Astrocyte (in vitro differentiated cells and primary cell): Measurements from ENCODE around the gene LRRC57. TPM values are rescaled to one million over a fixed set of nuclear protein-coding genes. Genes with fewer than 3 reads are reported as not detected.

Experiments
- DNase-seq: peaks from one replicate; pipeline ENCODE4 v3.0.0-alpha.2; 2010; ENCODE audit warnings: low read depth
- FAIRE-seq: peaks from 2 replicates; lab custom pipeline; 2011; peaks lifted over from hg19 to GRCh38; lab: Jason Lieb, UNC
- H2AFZ ChIP-seq: 2 replicates; pipeline ENCODE4 v1.6.0; 2012; ENCODE audit warnings: low read depth, low read length, inconsistent platforms
- H3K27ac ChIP-seq: 2 replicates; pipeline ENCODE4 v1.5.1; 2011; ENCODE audit warnings: low read depth, low read length, inconsistent platforms
- H3K27me3 ChIP-seq: 2 replicates; pipeline ENCODE4 v1.6.0; 2011; ENCODE audit warnings: low read length, inconsistent platforms; ENCODE audit not compliant: insufficient read depth
- H3K36me3 ChIP-seq: 2 replicates; pipeline ENCODE4 v1.5.1; 2011; ENCODE audit warnings: low read length, inconsistent platforms; ENCODE audit not compliant: insufficient read depth
- H3K4me1 ChIP-seq: 2 replicates; pipeline ENCODE4 v1.5.1; 2011; ENCODE audit warnings: low read length, inconsistent platforms; ENCODE audit not compliant: insufficient read depth
- H3K4me2 ChIP-seq: 2 replicates; pipeline ENCODE4 v1.6.0; 2012; ENCODE audit warnings: low read length, inconsistent platforms
- H3K4me3 ChIP-seq: 2 replicates; pipeline ENCODE4 v1.5.1; 2011; ENCODE audit warnings: low read depth, mild to moderate bottlenecking, low read length, inconsistent platforms; ENCODE audit not compliant: insufficient read depth
- H3K79me2 ChIP-seq: 2 replicates; pipeline ENCODE4 v1.6.0; 2012; ENCODE audit warnings: mild to moderate bottlenecking, low read length, inconsistent platforms; ENCODE audit not compliant: insufficient read depth
- H3K9ac ChIP-seq: 2 replicates; pipeline ENCODE4 v1.6.0; 2012; ENCODE audit warnings: mild to moderate bottlenecking, low read length, inconsistent platforms
- H3K9me3 ChIP-seq: 2 replicates; pipeline ENCODE4 v1.5.1; 2012; ENCODE audit warnings: low read depth, mild to moderate bottlenecking, low read length, inconsistent platforms; ENCODE audit not compliant: insufficient read depth
- H4K20me1 ChIP-seq: 2 replicates; pipeline ENCODE4 v1.6.0; 2012; ENCODE audit warnings: low read length, inconsistent platforms; ENCODE audit not compliant: insufficient read depth
- H3K27ac Mint-ChIP-seq: one replicate; pipeline ENCODE4 v1.8.0; 2021; ENCODE audit warnings: mild to moderate bottlenecking, mixed read lengths; ENCODE audit not compliant: unreplicated experiment
- H3K27me3 Mint-ChIP-seq: one replicate; pipeline ENCODE4 v1.8.0; 2021; ENCODE audit warnings: low read depth, mixed read lengths; ENCODE audit not compliant: unreplicated experiment
- H3K36me3 Mint-ChIP-seq: one replicate; pipeline ENCODE4 v1.8.0; 2021; ENCODE audit warnings: low read depth, mixed read lengths; ENCODE audit not compliant: unreplicated experiment
- H3K4me1 Mint-ChIP-seq: one replicate; pipeline ENCODE4 v1.8.0; 2021; ENCODE audit warnings: low read depth, mixed read lengths; ENCODE audit not compliant: unreplicated experiment
- H3K4me3 Mint-ChIP-seq: one replicate; pipeline ENCODE4 v1.8.0; 2021; ENCODE audit warnings: mild to moderate bottlenecking, moderate library complexity, mixed read lengths; ENCODE audit not compliant: unreplicated experiment
- H3K9me3 Mint-ChIP-seq: one replicate; pipeline ENCODE4 v1.8.0; 2021; ENCODE audit warnings: mild to moderate bottlenecking, mixed read lengths; ENCODE audit not compliant: unreplicated experiment
- CTCF ChIP-seq: IDR thresholded peaks from 2 replicates; pipeline ENCODE4 v1.5.1; 2011; ENCODE audit warnings: low read depth, mild to moderate bottlenecking, inconsistent platforms, low read length, moderate library complexity; ENCODE audit not compliant: insufficient read depth
- EZH2 ChIP-seq: IDR thresholded peaks from 2 replicates; pipeline ENCODE4 v1.6.1; 2012; ENCODE audit warnings: mild to moderate bottlenecking, low read length, inconsistent platforms; ENCODE audit not compliant: insufficient read depth
- total RNA-seq: library from RNA; stranded (reverse); gene quantifications from 2 replicates; pipeline ENCODE4 v1.2.1, GENCODE V29; 2021

The LRRC57 gene
- total RNA-seq, 1 donor from 2014 or later, result 27.6 TPM

GRCh38 chr15:42498212-42499068 lies 50.2 kb downstream of the LRRC57 start:
- H3K4me1 Mint-ChIP-seq, result peaks cover 36% of the 10 kb centered on the region

GRCh38 chr15:42495361-42496212 lies 53.0 kb downstream of the LRRC57 start, which contains the start of gene SNAP23:
Gene SNAP23, plus strand, starts transcription at chr15:42495634. Its CDS starts 16,213 bp downstream, at chr15:42511847.
- Histone ChIP-seq H3K79me2 (peaks cover 42% of the 10 kb centered on the region), H3K27ac (peak within 1 kb of the TSS; percentile 93), H3K4me2 (peak within 1 kb of the TSS; percentile 87), H3K4me3 (peak within 1 kb of the TSS; percentile 94), H3K36me3 (no peaks in the 10 kb centered on the region), H3K4me1 (peaks cover 16% of the 10 kb centered on the region), H4K20me1 (peaks cover 23% of the 10 kb centered on the region), H3K9ac (peak within 1 kb of the TSS; percentile 92), H3K9me3 (no peaks in the 10 kb centered on the region), H2AFZ (peak within 1 kb of the TSS; percentile 71), H3K27me3 (no peaks in the 10 kb centered on the region)
- Mint-ChIP-seq H3K9me3 (no peaks in the 10 kb centered on the region), H3K4me1 (peaks cover 41% of the 10 kb centered on the region), H3K4me3 (peak within 1 kb of the TSS; percentile 98), H3K27me3 (no peaks in the 10 kb centered on the region), H3K36me3 (no peaks in the 10 kb centered on the region), H3K27ac (peak within 1 kb of the TSS; percentile 98)
- DNase-seq (peak; percentile 94), FAIRE-seq (no peak)
- TF ChIP-seq EZH2 (no peak), CTCF (no peak)

More at GRCh38 chr15:42498212-42499068, 50.2 kb downstream of the LRRC57 start:
- no peak overlapping the region for H2AFZ ChIP-seq
- Mint-ChIP-seq H3K27me3 (no peaks in the 10 kb centered on the region), H3K4me3 (peak overlapping the region; percentile 22), H3K9me3 (no peaks in the 10 kb centered on the region), H3K36me3 (peaks cover 4% of the 10 kb centered on the region), H3K27ac (peak overlapping the region; percentile 41)
- H3K27me3 ChIP-seq, result no peaks in the 10 kb centered on the region
- no peak overlapping the region for H3K9ac ChIP-seq
- no peak overlapping the region for H3K4me3 ChIP-seq
- peaks cover 44% of the 10 kb centered on the region for H4K20me1 ChIP-seq
- H3K36me3 ChIP-seq, result peaks cover 3% of the 10 kb centered on the region
- peaks cover 63% of the 10 kb centered on the region for H3K79me2 ChIP-seq
- H3K4me2 ChIP-seq, result no peak overlapping the region
- H3K9me3 ChIP-seq, result no peaks in the 10 kb centered on the region
- TF ChIP-seq EZH2, result no peak
- no peak for TF ChIP-seq CTCF
- no peak overlapping the region for H3K27ac ChIP-seq
- DNase-seq, result no peak
- FAIRE-seq, result no peak
- peaks cover 8% of the 10 kb centered on the region for H3K4me1 ChIP-seq
